BLaER1 (cell line): ENCODE data around the gene DUOXA1.

Experiments
- H3K27ac ChIP-seq: shearing (Covaris generic); formaldehyde crosslinking; 2 replicates; pipeline ENCODE4 v1.8.1; 2022
- H3K27me3 ChIP-seq: shearing (Covaris generic); formaldehyde crosslinking; 2 replicates; pipeline ENCODE4 v1.8.1; 2022
- H3K36me3 ChIP-seq: shearing (Covaris generic); formaldehyde crosslinking; 2 replicates; pipeline ENCODE4 v1.8.1; 2022
- H3K4me1 ChIP-seq: shearing (Covaris generic); formaldehyde crosslinking; 2 replicates; pipeline ENCODE4 v1.8.1; 2022
- H3K4me2 ChIP-seq: shearing (Covaris generic); formaldehyde crosslinking; 2 replicates; pipeline ENCODE4 v1.8.1; 2022
- H3K4me3 ChIP-seq: shearing (Covaris generic); formaldehyde crosslinking; 2 replicates; pipeline ENCODE4 v1.8.1; 2022
- H3K9ac ChIP-seq: shearing (Covaris generic); formaldehyde crosslinking; 2 replicates; pipeline ENCODE4 v1.8.1; 2022
- H3K9me3 ChIP-seq: shearing (Covaris generic); formaldehyde crosslinking; 2 replicates; pipeline ENCODE4 v1.8.1; 2022
- H4K20me1 ChIP-seq: shearing (Covaris generic); formaldehyde crosslinking; 2 replicates; pipeline ENCODE4 v1.8.1; 2022
- Cebpa-rat ChIP-seq: shearing (Covaris generic); IDR thresholded peaks from 2 replicates; pipeline ENCODE4 v1.8.1; 2022

The DUOXA1 gene

GRCh38 chr15:45166834-45167630, 37.4 kb upstream of the DUOXA1 start:
- peak overlapping the region; percentile 98 for H3K9ac ChIP-seq
- H3K36me3 ChIP-seq, result peaks cover 14% of the 10 kb centered on the region
- H3K27me3 ChIP-seq, result no peaks in the 10 kb centered on the region
- peak overlapping the region; percentile 100 for H3K27ac ChIP-seq
- no peaks in the 10 kb centered on the region for H4K20me1 ChIP-seq
- H3K4me1 ChIP-seq, result peaks cover 71% of the 10 kb centered on the region
- peak overlapping the region; percentile 71 for H3K4me3 ChIP-seq
- no peak for TF ChIP-seq Cebpa-rat
- H3K4me2 ChIP-seq, result peak overlapping the region; percentile 91
- no peaks in the 10 kb centered on the region for H3K9me3 ChIP-seq

GRCh38 chr15:45165536-45165935, 35.9 kb upstream of the DUOXA1 start:
- Histone ChIP-seq H3K9me3 (no peaks in the 10 kb centered on the region), H3K27ac (peak overlapping the region; percentile 100), H3K4me2 (peak overlapping the region; percentile 91), H3K36me3 (no peaks in the 10 kb centered on the region), H3K4me1 (peaks cover 62% of the 10 kb centered on the region), H3K27me3 (no peaks in the 10 kb centered on the region), H3K9ac (peak overlapping the region; percentile 98), H4K20me1 (no peaks in the 10 kb centered on the region), H3K4me3 (peak overlapping the region; percentile 71; the same call in 1 of the 2 replicates)
- TF ChIP-seq Cebpa-rat, result no peak

- Histone ChIP-seq H3K4me2 (peak overlapping the region; percentile 91), H4K20me1 (no peaks in the 10 kb centered on the region), H3K9ac (peak overlapping the region; percentile 98), H3K4me1 (peaks cover 56% of the 10 kb centered on the region), H3K27me3 (no peaks in the 10 kb centered on the region), H3K4me3 (no peak overlapping the region), H3K9me3 (no peaks in the 10 kb centered on the region), H3K36me3 (no peaks in the 10 kb centered on the region), H3K27ac (peak overlapping the region; percentile 100; the same call in 1 of the 2 replicates)
- no peak for TF ChIP-seq Cebpa-rat
These were observed 35.2 kb upstream of the DUOXA1 start for GRCh38 chr15:45164914-45165313.

- TF ChIP-seq Cebpa-rat, result no peak
- Histone ChIP-seq H3K27me3 (no peaks in the 10 kb centered on the region), H3K9ac (no peak overlapping the region), H3K4me2 (no peak overlapping the region), H3K4me3 (no peak overlapping the region), H4K20me1 (no peaks in the 10 kb centered on the region), H3K9me3 (no peaks in the 10 kb centered on the region), H3K27ac (no peak overlapping the region), H3K4me1 (peaks cover 41% of the 10 kb centered on the region), H3K36me3 (no peaks in the 10 kb centered on the region)
These were observed 33.8 kb upstream of the DUOXA1 start for GRCh38 chr15:45163508-45163856.

GRCh38 chr15:45162771-45163507, 33.3 kb upstream of the DUOXA1 start:
- H3K27ac ChIP-seq, result peak overlapping the region; percentile 19; the same call in 1 of the 2 replicates
- no peaks in the 10 kb centered on the region for H3K27me3 ChIP-seq
- H3K9me3 ChIP-seq, result no peaks in the 10 kb centered on the region
- no peak overlapping the region for H3K9ac ChIP-seq
- no peak for TF ChIP-seq Cebpa-rat
- H4K20me1 ChIP-seq, result no peaks in the 10 kb centered on the region
- H3K4me2 ChIP-seq, result no peak overlapping the region
- no peak overlapping the region for H3K4me3 ChIP-seq
- peaks cover 36% of the 10 kb centered on the region for H3K4me1 ChIP-seq
- no peaks in the 10 kb centered on the region for H3K36me3 ChIP-seq

- H4K20me1 ChIP-seq, result no peaks in the 10 kb centered on the region
- H3K27ac ChIP-seq, result 0 out of 2 replicates have a peak overlapping the region, but pooled peaks have one; percentile 41
- H3K4me2 ChIP-seq, result peak overlapping the region; percentile 45
- TF ChIP-seq Cebpa-rat, result no peak
- H3K9ac ChIP-seq, result no peak overlapping the region
- no peaks in the 10 kb centered on the region for H3K27me3 ChIP-seq
- no peaks in the 10 kb centered on the region for H3K9me3 ChIP-seq
- no peak overlapping the region for H3K4me3 ChIP-seq
- no peaks in the 10 kb centered on the region for H3K36me3 ChIP-seq
- peaks cover 43% of the 10 kb centered on the region for H3K4me1 ChIP-seq
These were observed 32.0 kb upstream of the DUOXA1 start for GRCh38 chr15:45161666-45162065.

GRCh38 chr15:45157974-45158373, 28.3 kb upstream of the DUOXA1 start:
- no peak overlapping the region for H3K9ac ChIP-seq
- no peak for TF ChIP-seq Cebpa-rat
- H3K27me3 ChIP-seq, result no peaks in the 10 kb centered on the region
- no peaks in the 10 kb centered on the region for H4K20me1 ChIP-seq
- H3K4me3 ChIP-seq, result no peak overlapping the region
- no peaks in the 10 kb centered on the region for H3K9me3 ChIP-seq
- H3K4me1 ChIP-seq, result peaks cover 42% of the 10 kb centered on the region
- no peak overlapping the region for H3K4me2 ChIP-seq
- no peak overlapping the region for H3K27ac ChIP-seq
- H3K36me3 ChIP-seq, result no peaks in the 10 kb centered on the region

GRCh38 chr15:45156744-45157455, 27.2 kb upstream of the DUOXA1 start:
- Histone ChIP-seq H3K9ac (peak overlapping the region; percentile 38; the same call in 1 of the 2 replicates), H3K27ac (peak overlapping the region; percentile 30; the same call in 1 of the 2 replicates), H3K9me3 (no peaks in the 10 kb centered on the region), H3K36me3 (peaks cover 6% of the 10 kb centered on the region; the same call in 1 of the 2 replicates), H3K4me2 (peak overlapping the region; percentile 80), H3K4me3 (no peak overlapping the region), H3K4me1 (peaks cover 38% of the 10 kb centered on the region), H3K27me3 (no peaks in the 10 kb centered on the region), H4K20me1 (no peaks in the 10 kb centered on the region)
- no peak for TF ChIP-seq Cebpa-rat

GRCh38 chr15:45155739-45156138, 26.1 kb upstream of the DUOXA1 start:
- TF ChIP-seq Cebpa-rat, result no peak
- Histone ChIP-seq H3K9ac (no peak overlapping the region), H3K4me3 (no peak overlapping the region), H3K4me2 (peak overlapping the region; percentile 80), H3K27ac (no peak overlapping the region), H4K20me1 (no peaks in the 10 kb centered on the region), H3K36me3 (peaks cover 8% of the 10 kb centered on the region; the same call in 1 of the 2 replicates), H3K4me1 (peaks cover 33% of the 10 kb centered on the region), H3K27me3 (no peaks in the 10 kb centered on the region), H3K9me3 (no peaks in the 10 kb centered on the region)
